Gastroesophageal sphincter (tissue), 3 donors: Measurements from ENCODE around the gene CDC42BPA.

Source experiments
- EP300 ChIP-seq: sonication (generic); formaldehyde crosslinking; IDR thresholded peaks from one replicate; pipeline ENCODE4 v1.6.1; 2017; ENCODE audit warnings: antibody characterized with exemption, mild to moderate bottlenecking
- POLR2A ChIP-seq, 2 donors: fragments of 450-650 bp; IDR thresholded peaks; one replicate each; pipeline ENCODE4 v1.6.1; 2017; ENCODE audit warnings: antibody characterized with exemption in 2 of 2, mild to moderate bottlenecking in 2 of 2, moderate library complexity in 1 of 2
- POLR2AphosphoS5 ChIP-seq: sonication (generic); formaldehyde crosslinking; IDR thresholded peaks from one replicate; pipeline ENCODE4 v1.6.1; 2017; ENCODE audit warnings: antibody characterized with exemption
- TF ChIP-seq, protein P1 (sequence below), 4 experiments: fragments of 200-600 bp in 2 of 4; fragments of 450-650 bp in 2 of 4; sonication (generic) in 1 of 4; IDR thresholded peaks; one replicate each; pipeline ENCODE4 v1.5.1; 2017 to 2019; ENCODE audit warnings: antibody characterized with exemption in 4 of 4, mild to moderate bottlenecking in 2 of 4, moderate library complexity in 2 of 4

- TF ChIP-seq, protein P1, sequence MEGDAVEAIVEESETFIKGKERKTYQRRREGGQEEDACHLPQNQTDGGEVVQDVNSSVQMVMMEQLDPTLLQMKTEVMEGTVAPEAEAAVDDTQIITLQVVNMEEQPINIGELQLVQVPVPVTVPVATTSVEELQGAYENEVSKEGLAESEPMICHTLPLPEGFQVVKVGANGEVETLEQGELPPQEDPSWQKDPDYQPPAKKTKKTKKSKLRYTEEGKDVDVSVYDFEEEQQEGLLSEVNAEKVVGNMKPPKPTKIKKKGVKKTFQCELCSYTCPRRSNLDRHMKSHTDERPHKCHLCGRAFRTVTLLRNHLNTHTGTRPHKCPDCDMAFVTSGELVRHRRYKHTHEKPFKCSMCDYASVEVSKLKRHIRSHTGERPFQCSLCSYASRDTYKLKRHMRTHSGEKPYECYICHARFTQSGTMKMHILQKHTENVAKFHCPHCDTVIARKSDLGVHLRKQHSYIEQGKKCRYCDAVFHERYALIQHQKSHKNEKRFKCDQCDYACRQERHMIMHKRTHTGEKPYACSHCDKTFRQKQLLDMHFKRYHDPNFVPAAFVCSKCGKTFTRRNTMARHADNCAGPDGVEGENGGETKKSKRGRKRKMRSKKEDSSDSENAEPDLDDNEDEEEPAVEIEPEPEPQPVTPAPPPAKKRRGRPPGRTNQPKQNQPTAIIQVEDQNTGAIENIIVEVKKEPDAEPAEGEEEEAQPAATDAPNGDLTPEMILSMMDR (IDR thresholded peaks at IDR 0.05): no peak
- TF ChIP-seq POLR2AphosphoS5: no peak
- TF ChIP-seq POLR2A (IDR thresholded peaks at IDR 0.05): no peak
- TF ChIP-seq EP300: no peak
These were observed 338.7 kb downstream of the CDC42BPA start for GRCh38 chr1:226979517-226980121.
